GM23248 (cell line): ENCODE data around the gene STH. TPM values are rescaled to one million over a fixed set of nuclear protein-coding genes. Genes with fewer than 3 reads are reported as not detected.

Experiments
- DNase-seq: peaks from one replicate; pipeline ENCODE4 v3.0.0-alpha.2; 2015
- H2AFZ ChIP-seq: fragments of 200-600 bp; sonication (generic); 2 replicates; pipeline ENCODE4 v1.6.1; 2016; ENCODE audit warnings: antibody characterized with exemption
- H3F3A ChIP-seq: fragments of 200-600 bp; sonication (generic); 2 replicates; pipeline ENCODE4 v1.6.1; 2016; ENCODE audit warnings: mild to moderate bottlenecking, antibody characterized with exemption, mixed run types; ENCODE audit not compliant: insufficient read depth
- H3K27ac ChIP-seq: fragments of 200-600 bp; sonication (generic); 2 replicates; pipeline ENCODE4 v1.5.1; 2016; ENCODE audit warnings: mild to moderate bottlenecking
- H3K27me3 ChIP-seq: fragments of 200-600 bp; sonication (generic); replicated peaks from 2 replicates; pipeline ENCODE4 v1.6.1; 2016; ENCODE audit warnings: mild to moderate bottlenecking; ENCODE audit not compliant: insufficient read depth
- H3K36me3 ChIP-seq: fragments of 200-600 bp; sonication (generic); 2 replicates; pipeline ENCODE4 v1.6.1; 2016; ENCODE audit warnings: low read depth, mild to moderate bottlenecking
- H3K4me1 ChIP-seq: fragments of 200-600 bp; sonication (generic); 2 replicates; pipeline ENCODE4 v1.6.1; 2016; ENCODE audit warnings: mild to moderate bottlenecking; ENCODE audit not compliant: insufficient read depth
- H3K4me2 ChIP-seq: fragments of 200-600 bp; sonication (generic); one replicate; pipeline ENCODE4 v1.6.1; 2016; ENCODE audit warnings: mild to moderate bottlenecking; ENCODE audit not compliant: unreplicated experiment
- H3K4me3 ChIP-seq: fragments of 200-600 bp; sonication (generic); 2 replicates; pipeline ENCODE4 v1.5.1; 2016; ENCODE audit warnings: mild to moderate bottlenecking
- H3K79me2 ChIP-seq: fragments of 200-600 bp; sonication (generic); 2 replicates; pipeline ENCODE4 v1.6.1; 2016; ENCODE audit warnings: mild to moderate bottlenecking; ENCODE audit not compliant: insufficient read depth
- H3K9ac ChIP-seq: fragments of 200-600 bp; sonication (generic); 2 replicates; pipeline ENCODE4 v1.6.1; 2016; ENCODE audit warnings: mild to moderate bottlenecking
- H3K9me2 ChIP-seq: fragments of 200-600 bp; sonication (generic); 2 replicates; pipeline ENCODE4 v1.6.1; 2016; ENCODE audit warnings: mixed run types, mild to moderate bottlenecking, moderate library complexity; ENCODE audit not compliant: insufficient read depth
- H3K9me3 ChIP-seq: fragments of 200-600 bp; sonication (generic); one replicate; pipeline ENCODE4 v1.6.1; 2017; ENCODE audit warnings: low read depth
- H4K20me1 ChIP-seq: fragments of 200-600 bp; sonication (generic); 2 replicates; pipeline ENCODE4 v1.6.0; 2016; ENCODE audit not compliant: insufficient read depth
- EZH2 ChIP-seq: fragments of 200-600 bp; sonication (generic); IDR thresholded peaks from 2 replicates; pipeline ENCODE4 v1.6.1; 2018; ENCODE audit warnings: antibody characterized with exemption, mild to moderate bottlenecking; ENCODE audit not compliant: insufficient read depth, poor library complexity, severe bottlenecking
- WGBS, 2 experiments: methylation state at CpG; one replicate each; pipeline ENCODE4 v1.1.6; 2015 to 2017; ENCODE audit warnings: low lambda C conversion rate in 2 of 2, low coverage in 1 of 2; ENCODE audit errors: missing lambda C conversion rate in 2 of 2; 5-methylcytosine and 5-hydroxymethylcytosine counted together
- in situ Hi-C: fragments of 300-500 bp; cut with MboI; formaldehyde crosslinking; loops from 2 replicates; pipeline ENCODE4 v1.15.0; 2020
- polyA plus RNA-seq: library from polyadenylated mRNA; unstranded; fragments of >200 nt; fragmentation: Nextera tagmentation; extraction: Ambion mirVana; gene quantifications from 2 replicates; pipeline ENCODE4 v1.2.1, GENCODE V29; 2016
- total RNA-seq: library from RNA; depleted of rRNA; stranded (reverse); fragments of >200 nt; shearing (Covaris generic); gene quantifications from 2 replicates; pipeline ENCODE4 v1.2.3, GENCODE V29; 2014; rRNA removed

STH gene
- total and polyA plus RNA-seq, 2 experiments from 2014 or later: not detected

GRCh38 chr17:46047856-46048255 lies 48.8 kb downstream of the STH start:
- Histone ChIP-seq H3K27me3 (no peaks in the 10 kb centered on the region), H4K20me1 (no peaks in the 10 kb centered on the region), H2AFZ (no peak overlapping the region), H3K9me3 (no peaks in the 10 kb centered on the region), H3K4me3 (no peak overlapping the region), H3K4me2 (no peak overlapping the region), H3K9ac (no peak overlapping the region), H3K36me3 (peaks cover 28% of the 10 kb centered on the region), H3F3A (peaks cover 16% of the 10 kb centered on the region), H3K4me1 (peaks cover 9% of the 10 kb centered on the region; the same call in 1 of the 2 replicates), H3K79me2 (peaks cover 51% of the 10 kb centered on the region), H3K9me2 (no peaks in the 10 kb centered on the region), H3K27ac (no peak overlapping the region)
- DNase-seq: no peak
- 86 to 92% methylated on average over 8 of the region's 8 CpGs for WGBS, 2 experiments
- TF ChIP-seq EZH2: no peak
- in situ Hi-C loops: loop anchor here (10.0 kb wide), 1 partner anchor 57 kb away; no protein-coding TSS in a partner anchor

Other genes starting within 250 kb of the STH start
- gene CRHR1, start 214.9 kb upstream of the STH start, total RNA-seq: not detected in 2 replicates
- not detected in 2 replicates for gene CRHR1, start 214.9 kb upstream of the STH start, polyA plus RNA-seq
- not detected in 2 replicates for gene SPPL2C, start 154.4 kb upstream of the STH start, total RNA-seq
- gene SPPL2C, start 154.4 kb upstream of the STH start, polyA plus RNA-seq: not detected in 2 replicates
- not detected in 2 replicates for gene MAPT, start 104.7 kb upstream of the STH start, total RNA-seq
- gene MAPT, start 104.7 kb upstream of the STH start, polyA plus RNA-seq: 0.06 and 0.39 TPM in 2 replicates
- 38.2 and 69.0 TPM in 2 replicates for gene KANSL1, start 194.2 kb downstream of the STH start, total RNA-seq
- 10.9 and 12.2 TPM in 2 replicates for gene KANSL1, start 194.2 kb downstream of the STH start, polyA plus RNA-seq